ENCODE data around the gene PM20D1. TPM values are rescaled to one million over a fixed set of nuclear protein-coding genes. Genes with fewer than 3 reads are reported as not detected.

PM20D1 gene
- total and polyA plus RNA-seq, 2 donors from 2014 or later = 0.69 to 1.6 TPM

GRCh38 chr1:205783904-205784303, 66.0 kb downstream of the PM20D1 start:
- Histone ChIP-seq H3K4me1 (ENCODE audit: control insufficient read depth in 2 of 3, insufficient read depth in 2 of 3, low read depth in 1 of 3, low read length in 3 of 3) (peaks cover 0 to 20% (median 11%) of the 10 kb centered on the region in 3 donors), H3K9me3 (ENCODE audit: control insufficient read depth in 2 of 3, insufficient read depth in 1 of 3, low read length in 3 of 3) (no peaks in the 10 kb centered on the region), H3K36me3 (ENCODE audit: control insufficient read depth in 2 of 3, insufficient read depth in 3 of 3, low read length in 3 of 3) (no peaks in the 10 kb centered on the region), H3K9ac (ENCODE audit: low read length in 3 of 3) (peak overlapping the region in 1 of 3 donors; percentile 1), H3K27me3 (ENCODE audit: control insufficient read depth, insufficient read depth, low read length) (no peaks in the 10 kb centered on the region), H3K27ac (ENCODE audit: low read depth in 2 of 2, low read length in 2 of 2) (peak overlapping the region in 1 of 2 donors; percentile 79), H3K4me3 (ENCODE audit: low read length in 3 of 3) (no peak overlapping the region)
- DNase-seq (peak in 1 of 5 donors; percentile 74), FAIRE-seq (no peak)
- TF ChIP-seq, protein P1, sequence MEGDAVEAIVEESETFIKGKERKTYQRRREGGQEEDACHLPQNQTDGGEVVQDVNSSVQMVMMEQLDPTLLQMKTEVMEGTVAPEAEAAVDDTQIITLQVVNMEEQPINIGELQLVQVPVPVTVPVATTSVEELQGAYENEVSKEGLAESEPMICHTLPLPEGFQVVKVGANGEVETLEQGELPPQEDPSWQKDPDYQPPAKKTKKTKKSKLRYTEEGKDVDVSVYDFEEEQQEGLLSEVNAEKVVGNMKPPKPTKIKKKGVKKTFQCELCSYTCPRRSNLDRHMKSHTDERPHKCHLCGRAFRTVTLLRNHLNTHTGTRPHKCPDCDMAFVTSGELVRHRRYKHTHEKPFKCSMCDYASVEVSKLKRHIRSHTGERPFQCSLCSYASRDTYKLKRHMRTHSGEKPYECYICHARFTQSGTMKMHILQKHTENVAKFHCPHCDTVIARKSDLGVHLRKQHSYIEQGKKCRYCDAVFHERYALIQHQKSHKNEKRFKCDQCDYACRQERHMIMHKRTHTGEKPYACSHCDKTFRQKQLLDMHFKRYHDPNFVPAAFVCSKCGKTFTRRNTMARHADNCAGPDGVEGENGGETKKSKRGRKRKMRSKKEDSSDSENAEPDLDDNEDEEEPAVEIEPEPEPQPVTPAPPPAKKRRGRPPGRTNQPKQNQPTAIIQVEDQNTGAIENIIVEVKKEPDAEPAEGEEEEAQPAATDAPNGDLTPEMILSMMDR (IDR thresholded peaks at IDR 0.05; ENCODE audit: borderline replicate concordance, extremely low read depth, insufficient read depth) = no peak
- intact Hi-C loops (cut with DNase I) = no loop called here

DNA sequence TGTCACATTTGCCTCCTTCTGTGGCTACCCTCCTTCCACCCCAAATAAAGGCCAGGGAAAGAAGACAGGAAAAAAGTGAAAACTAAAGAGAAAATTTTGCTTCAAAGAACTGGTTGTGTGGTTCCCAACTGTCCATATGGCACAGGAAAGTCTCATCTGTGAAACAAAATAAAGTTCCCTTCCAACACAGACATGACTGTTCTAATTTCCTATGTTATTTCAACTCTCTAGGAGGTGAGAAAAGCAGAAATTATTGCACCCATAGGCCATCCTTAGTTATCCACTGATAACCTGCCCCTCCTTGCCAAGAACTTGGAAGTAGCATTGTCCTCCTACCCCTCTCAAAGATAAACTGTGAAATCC, 66.5 kb downstream of the PM20D1 start:
- Histone ChIP-seq H3K9me3 (ENCODE audit: control insufficient read depth in 2 of 3, insufficient read depth in 1 of 3, low read length in 3 of 3) (no peaks in the 10 kb centered on the region), H3K27me3 (ENCODE audit: control insufficient read depth, insufficient read depth, low read length) (no peaks in the 10 kb centered on the region), H3K4me1 (ENCODE audit: control insufficient read depth in 2 of 3, insufficient read depth in 2 of 3, low read depth in 1 of 3, low read length in 3 of 3) (peaks cover 0 to 20% (median 11%) of the 10 kb centered on the region in 3 donors), H3K36me3 (ENCODE audit: control insufficient read depth in 2 of 3, insufficient read depth in 3 of 3, low read length in 3 of 3) (no peaks in the 10 kb centered on the region), H3K4me3 (ENCODE audit: low read length in 3 of 3) (no peak overlapping the region), H3K27ac (ENCODE audit: low read depth in 2 of 2, low read length in 2 of 2) (peak overlapping the region; percentile 62 to 79), H3K9ac (ENCODE audit: low read length in 3 of 3) (peak overlapping the region in 1 of 3 donors; percentile 1)
- TF ChIP-seq, protein P1 (IDR thresholded peaks at IDR 0.05; ENCODE audit: borderline replicate concordance, extremely low read depth, insufficient read depth) = no peak
- DNase-seq (no peak), FAIRE-seq (no peak)
- intact Hi-C loops (cut with DNase I) = no loop called here

DNA sequence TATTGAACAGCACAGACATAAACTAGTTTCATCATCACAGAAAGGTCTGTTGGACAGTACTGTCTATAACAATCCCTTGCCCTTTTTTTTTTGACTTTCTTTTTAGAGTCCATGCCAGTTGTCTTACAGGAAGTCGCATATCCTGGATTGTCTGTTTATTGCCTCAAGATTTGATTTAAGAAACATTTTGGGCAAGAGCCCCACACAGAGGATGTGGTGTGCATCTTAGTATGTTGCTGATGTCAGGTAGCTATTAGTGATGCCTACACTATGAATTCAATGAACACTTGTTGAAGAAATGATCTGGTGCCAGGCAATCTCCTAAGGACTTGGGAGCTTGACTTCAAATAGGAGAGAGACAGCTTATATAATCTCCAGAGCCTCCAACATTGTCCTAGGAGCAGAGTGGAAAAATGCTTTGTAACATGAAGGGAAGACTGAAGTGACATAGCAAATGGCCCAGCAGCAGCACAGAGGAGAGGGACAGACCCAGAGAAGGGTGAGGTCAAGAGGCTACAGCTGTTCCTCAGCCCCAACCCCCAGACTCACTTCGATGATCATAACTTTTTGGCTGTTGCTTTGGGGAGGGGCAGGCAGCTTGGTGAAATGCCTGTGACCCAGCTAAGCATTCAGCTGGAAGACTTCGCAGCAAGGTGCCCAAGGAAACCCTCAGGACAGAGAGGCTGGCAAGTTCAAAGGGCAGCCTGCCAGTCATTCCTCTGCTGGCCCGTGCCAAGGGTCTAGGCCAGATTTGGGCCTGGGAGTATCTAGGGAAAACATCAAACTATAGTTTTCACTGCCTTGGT, 67.1 kb downstream of the PM20D1 start:
- H3K4me1 ChIP-seq (ENCODE audit: control insufficient read depth in 2 of 3, insufficient read depth in 2 of 3, low read depth in 1 of 3, low read length in 3 of 3) = peaks cover 0 to 20% (median 11%) of the 10 kb centered on the region in 3 donors
- H3K4me3 ChIP-seq (ENCODE audit: low read length in 3 of 3) = no peak overlapping the region
- no peak for FAIRE-seq
- peak in 1 of 5 donors; percentile 17 for DNase-seq
- intact Hi-C loops (cut with DNase I) = no loop called here
- H3K27ac ChIP-seq (ENCODE audit: low read depth in 2 of 2, low read length in 2 of 2) = peak overlapping the region in 1 of 2 donors; percentile 79
- no peak overlapping the region for H3K9ac ChIP-seq (ENCODE audit: low read length in 3 of 3)
- H3K36me3 ChIP-seq (ENCODE audit: control insufficient read depth in 2 of 3, insufficient read depth in 3 of 3, low read length in 3 of 3) = no peaks in the 10 kb centered on the region
- TF ChIP-seq, protein P1 (IDR thresholded peaks at IDR 0.05; ENCODE audit: borderline replicate concordance, extremely low read depth, insufficient read depth) = no peak
- no peaks in the 10 kb centered on the region for H3K9me3 ChIP-seq (ENCODE audit: control insufficient read depth in 2 of 3, insufficient read depth in 1 of 3, low read length in 3 of 3)
- H3K27me3 ChIP-seq (ENCODE audit: control insufficient read depth, insufficient read depth, low read length) = no peaks in the 10 kb centered on the region

Measured in kidney (tissue), 14 donors.